SK-N-SH treated with all-trans-retinoic acid at 6 μM for 48 hours (cell line): ENCODE data around the gene ARID1B.

Experiments used
- ATAC-seq: fragments of 200-7000 bp; cut with Tn5 transposase; 3 replicates; pipeline ENCODE4 v1.9.1; 2020; ENCODE audit warnings: mild to moderate bottlenecking, moderate library complexity
- ARNTL ChIP-seq: fragments of 450-650 bp; formaldehyde crosslinking; IDR thresholded peaks from 2 replicates; pipeline ENCODE4 v1.5.0; 2020; ENCODE audit warnings: low read depth, mild to moderate bottlenecking, moderate library complexity, borderline replicate concordance
- BACH2 ChIP-seq: fragments of 250-450 bp; sonication (Bioruptor Pico); IDR thresholded peaks from 2 replicates; pipeline ENCODE4 v1.9.0; 2021; ENCODE audit warnings: mild to moderate bottlenecking, borderline replicate concordance
- CSDC2 ChIP-seq: fragments of 250-450 bp; sonication (Bioruptor Pico); IDR thresholded peaks from 2 replicates; pipeline ENCODE4 v1.5.0; 2020; ENCODE audit warnings: mild to moderate bottlenecking, moderate library complexity
- GLIS3 ChIP-seq: fragments of 250-450 bp; sonication (Bioruptor Pico); IDR thresholded peaks from 2 replicates; pipeline ENCODE4 v1.5.0; 2020; ENCODE audit warnings: mild to moderate bottlenecking, moderate library complexity
- ISL1 ChIP-seq: fragments of 250-450 bp; sonication (Bioruptor Pico); IDR thresholded peaks from 2 replicates; pipeline ENCODE4 v2.1.2; 2022; ENCODE audit warnings: mild to moderate bottlenecking, moderate library complexity
- OSR1 ChIP-seq: fragments of 250-450 bp; sonication (Bioruptor Pico); IDR thresholded peaks from 2 replicates; pipeline ENCODE4 v1.8.0; 2022; ENCODE audit warnings: moderate library complexity, mild to moderate bottlenecking, inconsistent platforms
- PATZ1 ChIP-seq: fragments of 250-450 bp; sonication (Bioruptor Pico); IDR thresholded peaks from 2 replicates; pipeline ENCODE4 v1.8.0; 2020; ENCODE audit warnings: mild to moderate bottlenecking, moderate library complexity, borderline replicate concordance
- PPARA ChIP-seq: fragments of 250-450 bp; sonication (Bioruptor Pico); IDR thresholded peaks from 2 replicates; pipeline ENCODE4 v1.5.0; 2020; ENCODE audit warnings: mild to moderate bottlenecking, borderline replicate concordance
- RARB ChIP-seq: fragments of 250-450 bp; sonication (Bioruptor Pico); IDR thresholded peaks from 2 replicates; pipeline ENCODE4 v1.8.0; 2021; ENCODE audit warnings: mild to moderate bottlenecking, moderate library complexity
- SNAI2 ChIP-seq: fragments of 250-450 bp; sonication (Bioruptor Pico); IDR thresholded peaks from 2 replicates; pipeline ENCODE4 v1.5.0; 2020; ENCODE audit warnings: mild to moderate bottlenecking, moderate library complexity
- TOX ChIP-seq: fragments of 250-450 bp; sonication (Bioruptor Pico); IDR thresholded peaks from 2 replicates; pipeline ENCODE4 v1.8.0; 2021; ENCODE audit warnings: mild to moderate bottlenecking, moderate library complexity, borderline replicate concordance
- TSHZ2 ChIP-seq: fragments of 250-450 bp; sonication (Bioruptor Pico); IDR thresholded peaks from 2 replicates; pipeline ENCODE4 v1.5.0; 2020; ENCODE audit warnings: mild to moderate bottlenecking, moderate library complexity
- ZC3H10 ChIP-seq: fragments of 250-450 bp; sonication (Bioruptor Pico); IDR thresholded peaks from 2 replicates; pipeline ENCODE4 v1.5.1; 2021; ENCODE audit warnings: mild to moderate bottlenecking, moderate library complexity
- ZFP3 ChIP-seq: fragments of 250-450 bp; sonication (Bioruptor Pico); IDR thresholded peaks from 2 replicates; pipeline ENCODE4 v1.5.0; 2020; ENCODE audit warnings: mild to moderate bottlenecking, moderate library complexity
- ZNF565 ChIP-seq: fragments of 450-650 bp; formaldehyde crosslinking; conservative IDR thresholded peaks from 2 replicates; pipeline ENCODE4 v1.5.0; 2020; ENCODE audit warnings: low read depth, mild to moderate bottlenecking, moderate library complexity
- ZNF70 ChIP-seq: fragments of 450-650 bp; formaldehyde crosslinking; IDR thresholded peaks from 2 replicates; pipeline ENCODE4 v1.5.0; 2020; ENCODE audit warnings: mild to moderate bottlenecking, moderate library complexity
- TF ChIP-seq, protein P1 (sequence below): fragments of 250-450 bp; sonication (Bioruptor Pico); IDR thresholded peaks from 2 replicates; pipeline ENCODE4 v1.5.1; 2020; ENCODE audit warnings: low read depth, mild to moderate bottlenecking, moderate library complexity
- TF ChIP-seq, protein P2 (sequence below): fragments of 250-450 bp; sonication (Bioruptor Pico); IDR thresholded peaks from 2 replicates; pipeline ENCODE4 v1.5.1; 2021; ENCODE audit warnings: mild to moderate bottlenecking, moderate library complexity

Gene ARID1B

DNA sequence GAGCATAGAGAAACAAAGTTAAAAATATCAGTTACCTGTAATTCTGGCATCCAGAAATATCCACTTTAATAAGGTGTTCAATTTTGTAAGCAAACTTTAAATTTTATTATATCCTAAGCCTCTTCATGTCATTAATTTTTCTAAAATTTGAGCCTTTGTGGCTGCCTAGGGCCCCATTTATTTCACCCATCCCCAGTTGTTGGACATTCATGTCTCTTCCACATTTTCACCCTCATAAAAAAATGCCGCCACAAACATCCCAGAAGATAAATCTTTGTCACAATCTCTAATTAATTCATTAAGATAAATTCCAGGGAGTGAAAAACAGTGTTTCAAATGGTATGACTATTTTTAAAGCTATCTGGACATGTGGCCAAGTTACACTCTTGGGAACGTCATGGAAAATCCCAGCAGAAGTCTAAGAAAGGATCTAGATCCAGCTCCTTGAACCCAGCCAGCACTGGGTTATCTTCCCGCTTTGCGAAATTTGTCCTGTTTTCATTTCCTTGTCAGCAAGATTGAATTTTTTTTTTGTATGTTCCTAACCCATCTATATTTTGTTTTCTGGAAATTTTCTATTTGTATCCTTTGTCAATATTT lies 448.9 kb downstream of the ARID1B start:
- ATAC-seq: no peak
- TF ChIP-seq, protein P1, sequence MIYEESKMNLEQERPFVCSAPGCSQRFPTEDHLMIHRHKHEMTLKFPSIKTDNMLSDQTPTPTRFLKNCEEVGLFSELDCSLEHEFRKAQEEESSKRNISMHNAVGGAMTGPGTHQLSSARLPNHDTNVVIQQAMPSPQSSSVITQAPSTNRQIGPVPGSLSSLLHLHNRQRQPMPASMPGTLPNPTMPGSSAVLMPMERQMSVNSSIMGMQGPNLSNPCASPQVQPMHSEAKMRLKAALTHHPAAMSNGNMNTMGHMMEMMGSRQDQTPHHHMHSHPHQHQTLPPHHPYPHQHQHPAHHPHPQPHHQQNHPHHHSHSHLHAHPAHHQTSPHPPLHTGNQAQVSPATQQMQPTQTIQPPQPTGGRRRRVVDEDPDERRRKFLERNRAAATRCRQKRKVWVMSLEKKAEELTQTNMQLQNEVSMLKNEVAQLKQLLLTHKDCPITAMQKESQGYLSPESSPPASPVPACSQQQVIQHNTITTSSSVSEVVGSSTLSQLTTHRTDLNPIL (CRISPR knock-in tag): no peak
- no peak for TF ChIP-seq RARB
- no peak for TF ChIP-seq TOX (CRISPR knock-in tag)
- TF ChIP-seq GLIS3 (CRISPR knock-in tag): no peak
- TF ChIP-seq ARNTL (CRISPR knock-in tag): no peak

DNA sequence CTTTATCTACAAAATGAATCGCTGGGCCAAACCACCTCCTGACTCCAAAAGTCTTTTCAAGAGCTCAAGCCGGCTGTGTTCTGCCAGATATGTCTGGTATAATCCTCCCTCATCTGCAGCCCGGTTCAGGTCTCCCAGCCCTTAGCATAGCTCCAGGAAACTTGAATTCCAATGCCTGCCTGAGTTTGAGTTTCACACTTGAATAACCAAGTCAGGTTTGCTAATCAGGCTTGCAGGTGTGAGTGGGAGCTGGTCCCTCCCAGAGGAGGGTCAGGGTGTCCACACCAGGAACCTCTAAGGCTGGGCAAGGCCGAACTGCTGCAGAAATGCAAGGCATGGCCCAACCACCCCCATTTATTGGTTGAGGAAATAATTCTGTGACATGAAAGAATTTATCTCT lies 449.6 kb downstream of the ARID1B start:
- ATAC-seq: no peak
- TF ChIP-seq, protein P2, sequence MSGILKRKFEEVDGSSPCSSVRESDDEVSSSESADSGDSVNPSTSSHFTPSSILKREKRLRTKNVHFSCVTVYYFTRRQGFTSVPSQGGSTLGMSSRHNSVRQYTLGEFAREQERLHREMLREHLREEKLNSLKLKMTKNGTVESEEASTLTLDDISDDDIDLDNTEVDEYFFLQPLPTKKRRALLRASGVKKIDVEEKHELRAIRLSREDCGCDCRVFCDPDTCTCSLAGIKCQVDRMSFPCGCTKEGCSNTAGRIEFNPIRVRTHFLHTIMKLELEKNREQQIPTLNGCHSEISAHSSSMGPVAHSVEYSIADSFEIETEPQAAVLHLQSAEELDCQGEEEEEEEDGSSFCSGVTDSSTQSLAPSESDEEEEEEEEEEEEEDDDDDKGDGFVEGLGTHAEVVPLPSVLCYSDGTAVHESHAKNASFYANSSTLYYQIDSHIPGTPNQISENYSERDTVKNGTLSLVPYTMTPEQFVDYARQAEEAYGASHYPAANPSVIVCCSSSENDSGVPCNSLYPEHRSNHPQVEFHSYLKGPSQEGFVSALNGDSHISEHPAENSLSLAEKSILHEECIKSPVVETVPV (CRISPR knock-in tag): no peak
- TF ChIP-seq ZC3H10 (CRISPR knock-in tag): no peak
- no peak for TF ChIP-seq GLIS3 (CRISPR knock-in tag)
- TF ChIP-seq TSHZ2 (CRISPR knock-in tag): no peak
- TF ChIP-seq ARNTL (CRISPR knock-in tag): no peak
- TF ChIP-seq CSDC2 (CRISPR knock-in tag): no peak
- no peak for TF ChIP-seq TOX (CRISPR knock-in tag)
- TF ChIP-seq ZNF565: no peak
- no peak for TF ChIP-seq SNAI2 (CRISPR knock-in tag)
- no peak for TF ChIP-seq RARB
- no peak for TF ChIP-seq OSR1 (CRISPR knock-in tag)
- no peak for TF ChIP-seq ZFP3 (CRISPR knock-in tag)
- no peak for TF ChIP-seq ISL1

GRCh38 chr6:157227202-157228166 lies 450.3 kb downstream of the ARID1B start:
- TF ChIP-seq, protein P2 (CRISPR knock-in tag): no peak
- TF ChIP-seq, all 23 proteins: peak for 0
- peak; percentile 44; the same call in 2 of the 3 replicates for ATAC-seq

- no peak for ATAC-seq
- TF ChIP-seq PPARA (CRISPR knock-in tag) (no peak), PATZ1 (CRISPR knock-in tag) (no peak), ZNF70 (CRISPR knock-in tag) (no peak), BACH2 (CRISPR knock-in tag) (no peak), TOX (CRISPR knock-in tag) (no peak), RARB (no peak), ZFP3 (CRISPR knock-in tag) (no peak), GLIS3 (CRISPR knock-in tag) (no peak), ARNTL (CRISPR knock-in tag) (no peak), ISL1 (no peak)
- TF ChIP-seq, protein P2 (CRISPR knock-in tag): no peak
- TF ChIP-seq, protein P1 (CRISPR knock-in tag): no peak
Observed at GRCh38 chr6:157228426-157229131, 451.4 kb downstream of the ARID1B start.
